Astrocyte of the hippocampus (primary cell): Measurements from ENCODE around the gene CRB2.

Experiments
- DNase-seq: peaks from one replicate; pipeline ENCODE4 v3.0.0; 2011; ENCODE audit warnings: low read depth, low spot score

Gene CRB2

DNA sequence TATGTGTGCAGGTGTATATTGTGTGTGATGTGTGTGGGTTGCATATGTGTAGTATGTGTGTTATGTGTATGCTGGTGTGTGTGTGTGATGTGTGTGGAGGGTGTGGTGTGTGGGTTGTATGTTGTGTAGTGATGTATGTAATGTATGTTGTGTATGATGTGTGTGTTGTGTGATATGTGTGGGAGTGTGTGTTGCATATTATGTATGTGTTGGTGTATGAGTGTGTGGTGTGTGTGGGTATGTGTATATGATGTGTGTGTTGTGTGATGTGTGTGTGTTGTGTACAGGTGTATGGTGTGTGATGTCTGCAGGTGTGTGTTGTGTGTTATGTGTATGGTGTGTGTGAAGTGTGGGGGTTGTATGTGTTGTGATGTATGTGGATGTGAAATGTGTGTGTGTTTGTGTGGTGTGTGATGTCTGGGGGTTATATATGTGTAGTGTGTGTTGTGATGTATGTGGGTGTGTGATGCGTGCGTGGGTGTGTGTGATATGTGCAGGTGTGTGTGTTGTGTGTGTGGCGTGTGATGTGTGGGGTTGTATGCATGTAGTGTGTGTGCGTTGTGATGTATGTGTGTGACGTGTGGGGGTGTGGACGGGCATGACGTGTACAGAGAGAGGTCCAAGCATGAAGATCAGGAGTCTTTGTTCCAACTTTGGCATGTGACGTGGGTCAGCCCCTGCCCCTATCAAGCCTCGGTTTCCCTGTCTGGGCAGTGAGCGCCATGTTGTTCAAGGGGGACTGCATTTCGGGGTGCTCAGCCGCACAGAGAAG is 8.5 kb upstream of the CRB2 start:
- no peak for DNase-seq

DNA sequence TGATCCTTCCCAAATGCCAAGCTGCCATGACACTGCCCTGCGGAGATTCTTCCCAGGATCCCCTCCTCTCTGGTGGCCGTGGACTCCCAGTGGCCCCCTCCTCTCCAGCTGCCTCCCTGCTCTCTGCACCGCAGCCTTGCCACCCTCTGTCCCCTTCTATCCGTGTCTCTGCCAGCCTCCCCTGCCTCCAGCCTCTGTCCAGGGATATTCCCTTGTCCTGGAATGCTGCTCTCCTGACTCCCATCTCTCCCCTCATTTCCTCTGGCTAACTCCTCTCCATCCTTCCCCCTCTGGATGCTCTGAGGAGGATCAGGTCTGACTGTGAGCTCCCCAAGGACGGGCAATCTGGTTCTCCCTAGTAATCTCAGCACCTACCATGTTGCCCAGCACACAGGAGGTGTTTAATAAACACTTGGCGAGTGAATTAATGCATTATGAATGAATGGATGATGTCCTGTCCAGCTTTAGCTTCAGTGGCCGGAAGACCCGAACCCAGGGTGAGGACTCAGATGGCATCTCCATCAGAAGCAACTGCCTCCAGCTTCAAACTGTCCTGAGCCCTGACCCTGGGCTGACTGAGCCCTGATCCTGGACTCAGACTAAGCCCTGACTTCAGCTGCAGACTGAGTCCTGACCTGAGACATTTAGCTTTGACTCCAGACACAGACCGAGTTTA is 7.5 kb upstream of the CRB2 start:
- no peak for DNase-seq

DNA sequence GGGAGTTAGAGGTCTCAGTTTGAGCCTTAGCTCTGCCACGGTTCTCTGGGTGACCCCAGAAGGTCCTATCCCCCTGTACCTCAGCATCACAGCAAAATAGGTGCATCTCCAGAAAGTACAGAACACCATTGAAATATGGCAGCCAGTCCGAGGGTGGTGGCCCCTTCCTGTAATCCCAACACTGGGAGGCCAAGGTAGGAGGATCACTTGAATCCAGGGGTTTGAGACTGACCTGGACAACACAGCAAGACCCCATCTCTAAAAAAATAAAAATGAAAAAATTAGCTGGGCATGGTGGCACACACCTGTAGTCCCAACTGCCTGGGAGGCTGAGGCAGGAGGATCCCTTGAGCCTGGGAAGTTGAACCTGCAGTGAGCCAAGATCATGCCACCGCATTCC is 7.0 kb upstream of the CRB2 start:
- DNase-seq = no peak

DNA sequence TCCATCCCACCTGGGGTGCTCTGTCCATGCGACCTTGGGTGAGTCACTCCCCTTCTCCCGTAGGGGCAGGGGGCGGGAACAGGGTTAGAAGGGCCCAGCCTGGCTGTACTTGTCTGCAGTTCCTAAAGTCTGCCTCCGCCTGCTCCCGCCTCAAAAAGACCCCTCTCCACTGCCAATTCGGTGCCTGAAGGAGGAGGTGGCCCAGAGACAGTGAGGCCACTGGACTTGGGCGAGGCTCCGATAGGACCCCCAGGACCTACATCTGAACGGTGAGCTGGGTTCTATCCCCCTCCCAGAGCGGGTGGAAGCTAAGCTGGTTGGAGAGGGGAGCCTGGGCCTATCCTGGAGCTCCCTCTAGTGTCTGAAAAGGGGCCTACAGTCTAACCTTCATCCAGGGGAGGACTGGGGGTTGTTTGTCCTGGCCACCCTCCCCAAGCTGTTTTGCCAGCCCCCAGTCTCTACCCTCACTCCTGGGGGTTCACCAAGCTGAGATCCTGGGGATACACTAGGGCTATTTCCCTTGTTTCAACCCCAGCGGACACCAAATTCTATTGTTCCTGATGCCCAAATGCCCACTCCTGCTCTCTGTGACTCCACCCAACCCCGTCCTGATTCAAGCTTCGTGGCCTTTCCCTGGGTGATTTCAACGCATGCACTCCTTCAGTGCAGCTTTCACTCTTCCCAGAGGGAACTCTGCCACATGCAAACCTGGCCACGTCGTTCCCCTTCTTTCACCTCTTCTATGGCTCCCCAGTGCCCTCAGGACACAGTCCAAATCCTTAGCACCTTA is 6.1 kb upstream of the CRB2 start:
- DNase-seq = peak; percentile 84

DNA sequence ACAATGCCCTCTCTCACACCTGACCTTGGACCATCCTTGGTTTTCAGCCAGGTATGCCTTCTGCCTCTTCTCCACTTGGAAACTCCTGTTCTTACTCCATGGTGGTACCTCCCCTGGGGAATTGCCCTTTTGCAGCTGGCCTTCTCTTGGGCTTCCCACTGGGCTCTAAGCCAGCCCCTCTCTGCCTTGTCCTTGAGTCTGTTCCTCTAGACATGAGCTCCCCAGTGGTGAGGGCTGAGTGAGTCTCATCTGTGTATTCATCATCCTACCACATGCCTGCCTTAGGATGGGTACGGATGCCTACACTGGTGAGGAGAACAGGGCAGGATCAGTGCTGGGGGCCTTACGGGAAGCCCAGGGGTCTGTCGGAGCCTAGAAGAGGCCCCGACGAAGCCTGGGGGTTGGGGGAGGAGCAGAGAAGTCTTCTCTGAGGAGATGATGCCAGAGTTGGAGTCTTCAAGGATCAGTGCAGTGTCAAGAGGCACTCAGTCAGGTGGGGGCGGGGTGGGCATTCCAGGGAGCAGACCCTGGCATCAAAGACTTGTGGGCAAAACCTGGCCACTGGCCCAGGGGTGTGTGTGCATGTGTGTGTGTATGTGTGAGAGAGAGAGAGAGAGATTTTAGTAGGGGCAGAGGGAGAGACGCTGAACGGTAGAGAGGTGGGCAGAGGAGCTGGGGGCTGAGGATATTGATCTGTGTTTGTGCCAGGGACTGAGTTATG is 5.2 kb upstream of the CRB2 start:
- peak; percentile 38 for DNase-seq

DNA sequence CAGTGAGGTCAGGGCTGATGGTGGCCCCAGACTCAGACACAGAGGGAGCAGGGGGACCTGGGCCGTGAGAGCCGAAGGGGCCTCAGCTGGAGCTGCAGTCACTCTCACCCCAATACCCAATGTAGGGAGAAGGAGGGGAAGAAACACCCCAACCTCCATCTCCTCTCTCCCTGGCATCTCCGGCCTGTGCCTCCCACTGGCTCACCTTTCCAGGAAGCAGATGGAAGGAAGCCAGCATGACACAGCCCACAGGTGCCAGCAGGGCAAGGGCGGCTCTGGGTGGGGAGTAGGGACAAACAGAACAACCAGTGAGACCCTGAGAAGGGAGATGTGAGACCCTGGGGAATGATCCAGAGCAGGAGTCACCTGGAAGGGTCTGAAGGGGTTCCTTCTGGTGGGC is 3.0 kb upstream of the CRB2 start:
- DNase-seq = no peak

DNA sequence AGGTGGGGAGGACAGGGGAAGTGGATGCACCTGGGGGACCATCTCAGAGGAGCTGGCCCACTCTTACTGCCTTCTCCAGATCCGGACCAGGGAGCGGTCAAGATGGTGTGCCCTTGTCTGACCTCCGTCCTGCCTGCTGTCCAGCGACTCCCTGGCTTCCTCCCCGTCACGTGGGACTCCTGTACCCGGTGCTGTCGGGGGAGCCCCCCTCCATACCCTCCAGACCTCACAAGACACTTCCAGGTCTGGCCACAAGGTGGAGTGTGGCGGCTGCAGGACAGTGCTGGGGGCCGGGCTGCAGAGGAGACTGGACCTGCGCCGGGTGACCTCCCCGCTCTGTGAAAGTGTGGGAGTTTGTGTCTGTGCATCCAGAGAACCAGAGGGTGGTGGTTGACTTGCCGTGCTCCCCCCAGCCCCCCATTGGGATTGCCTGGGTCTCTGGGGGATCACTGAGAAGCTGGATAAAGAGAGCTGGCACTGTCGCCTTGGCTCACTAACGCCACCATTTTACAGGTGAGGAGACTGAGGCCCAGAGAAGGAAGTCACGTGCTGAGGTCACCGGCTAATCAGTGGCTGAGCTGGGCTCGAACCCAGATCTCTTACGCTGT is 1.9 kb upstream of the CRB2 start:
- peak; percentile 84 for DNase-seq

DNA sequence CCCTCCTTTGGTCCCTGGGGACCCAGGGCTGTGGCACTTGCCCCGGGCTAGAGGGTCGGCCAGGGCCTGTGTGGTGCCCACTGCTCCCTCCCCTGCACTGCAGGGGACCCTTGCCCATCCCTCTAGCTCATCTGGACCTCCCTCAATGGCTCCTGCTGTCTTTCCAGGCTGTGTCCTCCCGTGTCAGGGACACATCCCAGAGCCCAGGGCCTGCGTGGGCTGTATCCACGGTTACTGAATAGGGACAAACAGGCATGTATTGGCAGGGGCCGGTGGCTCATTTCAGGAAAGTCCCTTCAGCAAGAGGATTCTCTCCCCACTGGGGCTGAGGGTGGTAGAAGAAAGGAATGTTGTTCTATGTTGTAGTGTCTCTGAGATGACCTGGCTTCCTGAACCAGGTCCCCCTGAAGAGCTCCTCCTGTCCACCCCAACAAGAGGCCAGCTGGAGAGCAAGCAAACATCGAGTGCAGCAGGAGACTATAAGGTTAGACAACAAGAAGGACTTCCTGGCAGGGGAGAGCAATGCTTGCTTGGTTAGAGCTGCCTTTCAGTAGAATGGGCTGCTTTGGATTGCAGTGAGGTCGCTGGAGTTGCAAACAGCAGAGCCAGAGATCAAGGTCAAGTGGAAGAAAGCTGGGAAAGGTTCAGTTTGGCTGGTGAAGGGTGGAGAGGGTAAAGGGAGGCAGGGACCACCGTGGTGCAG is 1.0 kb upstream of the CRB2 start:
- no peak for DNase-seq

DNA sequence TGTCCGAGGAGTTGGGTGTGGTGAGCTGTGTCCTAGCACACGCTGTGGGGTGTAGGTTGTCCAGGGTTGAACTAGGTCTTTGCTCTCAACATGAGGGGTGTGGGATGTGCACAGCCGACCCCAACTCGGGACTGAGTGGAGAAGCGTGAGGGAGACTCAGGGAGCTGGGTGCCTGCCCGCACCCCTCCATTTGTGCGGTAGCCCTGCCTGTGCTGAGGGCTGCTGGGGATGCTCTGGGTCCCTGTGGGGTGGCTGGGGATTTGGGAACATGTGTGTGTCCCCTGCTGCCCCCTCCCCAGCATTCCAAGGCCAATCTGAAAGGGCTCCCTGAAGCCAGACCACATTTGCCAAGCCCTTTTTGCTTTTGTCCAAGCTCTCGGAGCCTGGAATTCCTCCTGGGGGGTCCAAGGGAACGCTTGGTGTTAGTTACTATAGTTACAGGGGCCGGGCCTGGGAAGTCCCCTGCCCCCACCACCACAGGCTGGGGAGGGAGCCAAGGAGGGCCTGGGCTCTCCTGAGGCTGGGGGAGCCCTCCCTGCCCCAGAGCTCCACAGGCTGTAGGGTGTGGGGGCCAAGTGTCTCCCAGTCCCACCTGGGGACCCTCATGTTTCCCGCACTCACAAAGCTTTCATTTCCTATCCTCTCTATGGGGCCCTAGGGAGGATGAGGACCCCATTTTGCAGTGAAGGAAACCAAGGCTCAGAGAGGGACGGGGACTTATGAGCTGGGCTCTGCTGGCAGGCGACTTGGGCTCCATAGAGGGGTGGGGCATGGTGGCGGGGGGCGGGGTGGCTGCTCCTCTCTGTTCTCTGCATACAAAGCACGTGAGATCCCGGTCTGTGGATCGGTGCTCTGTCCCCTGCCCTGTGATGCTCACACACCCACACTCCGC is 1.1 kb downstream of the CRB2 start:
- DNase-seq = peak; percentile 83

DNA sequence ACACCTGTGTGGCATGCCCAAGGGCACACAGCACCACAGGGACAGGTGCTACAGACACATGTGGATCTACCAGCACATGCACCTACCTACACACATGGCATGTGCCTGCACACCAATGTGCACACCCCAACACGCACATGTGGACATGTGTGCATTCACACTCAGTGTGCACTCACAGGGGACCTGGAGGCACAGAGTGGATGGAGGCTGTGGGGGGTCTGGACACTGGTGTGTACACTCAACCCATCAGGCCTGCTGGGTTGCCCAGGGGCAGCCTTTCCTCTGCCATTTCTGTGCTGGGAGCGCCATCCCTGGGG is 1.7 kb downstream of the CRB2 start:
- no peak for DNase-seq

DNA sequence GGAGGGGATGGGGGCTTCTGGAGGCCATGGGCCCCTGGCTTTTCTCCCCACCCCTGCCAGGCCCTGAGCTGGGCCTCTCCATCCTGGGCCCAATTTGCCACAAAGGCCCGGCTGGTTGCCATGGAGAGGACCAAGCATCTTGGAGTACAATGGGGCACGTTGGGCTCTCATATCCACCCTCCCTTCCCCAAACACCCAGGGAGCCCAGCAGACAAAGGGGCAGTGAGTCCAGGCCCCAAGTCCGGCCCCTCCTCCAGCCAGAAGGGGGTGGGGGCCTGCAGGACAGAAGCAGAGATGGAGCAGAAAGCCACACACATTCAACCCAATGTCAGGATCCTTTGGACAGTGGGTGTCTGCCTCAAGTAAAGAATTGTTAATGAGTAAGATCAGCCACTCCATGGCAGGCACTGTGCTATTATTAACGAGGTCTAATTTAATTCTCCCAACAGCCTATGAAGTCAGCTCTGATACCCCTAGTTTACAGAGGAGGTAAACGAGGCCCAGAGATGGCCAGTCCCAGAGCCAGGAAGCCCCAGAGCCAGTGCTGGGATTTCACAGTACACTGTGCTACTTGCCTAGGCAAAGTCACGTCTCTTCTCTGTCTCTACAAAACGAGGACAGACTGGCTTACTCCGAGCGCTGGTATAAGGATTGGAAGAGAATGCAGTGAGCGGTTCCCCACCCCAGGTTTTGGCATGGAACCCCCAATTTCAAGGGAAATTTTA is 2.3 kb downstream of the CRB2 start:
- no peak for DNase-seq

DNA sequence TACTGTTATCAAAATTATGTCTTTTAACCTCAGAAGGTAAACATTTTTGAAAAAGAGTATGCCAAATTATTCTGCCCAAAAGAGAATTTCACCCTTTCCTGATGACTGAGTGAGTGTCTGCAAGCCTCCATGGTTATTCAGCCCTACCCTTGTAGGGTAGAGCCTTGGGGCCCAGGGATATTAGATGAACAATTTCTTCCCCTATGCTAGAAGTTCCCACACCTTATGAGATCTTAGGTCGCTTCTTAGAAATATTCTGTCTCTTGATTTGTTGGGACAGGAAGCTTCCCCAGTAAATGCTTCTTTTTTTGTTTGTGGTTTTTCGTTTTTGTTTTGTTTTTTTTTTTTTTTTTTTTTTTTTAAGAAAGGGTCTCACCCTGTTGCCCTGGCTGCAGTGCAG is 3.1 kb downstream of the CRB2 start:
- DNase-seq = no peak

DNA sequence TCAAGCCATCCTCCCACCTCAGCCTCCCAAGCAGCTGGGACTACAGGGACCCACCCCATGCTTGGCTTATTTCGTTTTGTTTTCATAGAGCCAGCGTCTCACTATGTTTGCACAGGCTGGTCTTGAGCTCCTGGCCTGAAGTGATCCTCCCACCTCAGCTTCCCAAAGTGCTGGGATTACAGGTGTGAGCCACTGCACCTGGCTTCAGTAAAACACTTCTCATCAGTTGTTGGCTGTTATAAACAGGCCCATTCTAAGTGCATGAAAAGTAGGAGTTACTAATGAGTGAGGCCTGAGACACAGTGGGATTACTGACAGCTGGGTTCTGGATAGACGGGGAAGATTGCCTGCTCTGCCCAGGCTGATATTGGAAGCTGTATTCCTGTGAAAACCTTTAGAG is 3.5 kb downstream of the CRB2 start:
- DNase-seq = no peak

DNA sequence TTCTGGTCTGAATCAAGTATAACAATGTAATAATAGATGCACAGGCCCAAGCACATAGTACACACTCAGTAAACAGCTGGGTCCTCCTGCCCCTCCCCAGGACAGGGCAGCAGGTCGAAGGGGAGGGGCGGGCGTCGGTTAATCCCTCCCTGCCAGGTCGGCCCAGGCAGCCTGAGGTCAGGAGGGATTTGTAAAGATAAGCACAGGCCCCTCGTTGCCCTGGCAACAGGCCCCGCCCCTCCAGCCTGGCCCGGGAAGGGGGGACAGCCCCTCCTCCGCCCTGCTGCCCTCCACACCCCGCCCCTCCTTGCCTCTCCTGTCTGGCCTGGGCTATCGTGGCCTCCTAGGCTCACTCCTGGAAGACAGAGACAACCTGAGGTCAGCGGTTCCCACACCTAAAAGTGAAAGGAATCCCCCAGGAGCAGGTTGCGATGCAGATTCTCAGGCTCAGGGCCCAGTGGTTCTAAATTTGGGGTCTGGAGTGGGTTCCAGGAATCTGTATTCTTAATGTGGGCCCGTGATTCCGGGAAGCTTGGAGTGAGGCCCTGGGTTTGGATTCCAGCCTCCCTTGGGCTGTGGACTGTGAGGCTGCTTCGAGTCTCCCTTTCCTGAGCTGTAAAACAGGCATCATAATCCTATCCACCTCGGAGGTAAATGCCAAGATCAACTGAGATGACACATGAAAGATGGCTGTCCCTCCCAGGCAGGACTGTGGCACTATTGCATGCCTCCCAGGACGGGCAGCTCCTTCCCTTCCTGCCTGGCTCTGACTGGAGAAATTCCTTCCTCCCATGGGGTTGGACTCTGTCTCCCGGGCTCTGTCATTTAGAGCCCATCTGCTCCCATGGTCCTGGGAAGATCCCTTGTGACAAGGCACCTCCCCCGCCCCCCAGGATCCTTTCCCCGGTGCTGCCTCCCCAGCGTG is 4.4 kb downstream of the CRB2 start:
- DNase-seq = peak; percentile 62

DNA sequence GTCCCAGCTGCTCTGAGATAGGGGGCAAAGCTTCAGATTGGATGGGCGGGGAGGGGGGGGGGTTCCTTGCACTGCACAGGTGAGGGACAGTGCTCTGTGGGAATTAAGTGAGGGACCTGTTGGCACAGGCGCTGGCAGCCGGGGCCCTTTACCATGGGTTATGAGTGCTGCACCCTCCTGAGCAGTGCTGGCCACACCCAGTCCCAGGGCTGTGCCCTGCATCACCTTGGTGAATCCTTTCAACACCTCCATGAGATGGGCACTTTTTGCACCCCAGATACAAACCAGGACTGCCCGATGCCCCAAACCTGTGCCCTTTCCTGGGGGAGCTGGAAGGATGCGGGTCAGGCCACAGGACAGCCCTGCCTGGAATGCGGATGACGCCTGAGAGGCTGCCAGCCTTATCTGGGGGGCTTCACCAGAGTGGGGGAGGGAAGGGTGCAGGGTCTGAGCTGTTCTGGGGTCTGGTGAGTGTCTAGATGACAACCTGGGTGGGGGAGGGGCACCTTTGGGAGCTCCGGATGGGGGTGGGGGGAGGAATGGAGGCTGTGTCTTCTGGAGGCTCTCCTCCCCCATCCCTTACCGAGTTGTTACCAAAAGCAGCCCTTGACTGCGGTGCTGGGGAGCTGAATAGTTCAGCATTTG is 5.2 kb downstream of the CRB2 start:
- no peak for DNase-seq

DNA sequence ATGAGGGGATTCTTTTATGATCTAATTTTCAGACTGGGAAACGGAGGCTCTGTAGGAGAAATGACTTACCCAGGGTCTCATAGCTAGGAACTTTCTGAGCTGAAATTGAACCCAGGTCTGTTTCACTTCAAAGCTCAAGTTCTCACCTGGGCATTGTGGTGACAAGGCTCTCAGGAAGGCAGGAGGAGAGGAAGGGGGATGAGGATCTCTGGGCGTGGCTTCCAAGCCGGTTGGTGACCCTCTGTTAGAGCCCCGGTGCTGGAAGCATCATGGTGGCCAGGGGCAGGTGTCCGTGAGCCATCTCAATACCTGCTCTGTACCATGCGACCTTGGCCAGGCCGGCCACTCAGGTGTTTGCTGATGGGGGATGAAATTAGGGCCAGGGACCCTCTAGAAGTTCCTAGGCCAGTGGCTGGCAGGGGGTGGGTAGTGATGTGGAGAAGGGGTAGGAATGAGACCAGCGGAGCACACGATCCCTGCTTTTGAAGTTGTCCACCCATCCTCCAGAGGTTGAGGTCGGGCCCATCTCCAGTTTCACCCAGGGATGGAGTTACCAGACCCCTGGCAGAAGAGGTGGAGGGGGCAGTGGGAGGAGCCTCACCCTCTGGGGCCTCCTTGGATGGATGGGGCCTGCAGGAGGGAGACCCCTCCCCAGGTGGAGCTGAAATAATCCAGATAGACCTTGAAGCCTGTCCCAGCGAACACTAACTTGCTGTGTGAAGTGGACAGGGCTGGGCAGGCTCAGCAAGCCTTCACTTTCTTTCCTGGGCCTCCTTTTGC is 5.9 kb downstream of the CRB2 start:
- DNase-seq = no peak

DNA sequence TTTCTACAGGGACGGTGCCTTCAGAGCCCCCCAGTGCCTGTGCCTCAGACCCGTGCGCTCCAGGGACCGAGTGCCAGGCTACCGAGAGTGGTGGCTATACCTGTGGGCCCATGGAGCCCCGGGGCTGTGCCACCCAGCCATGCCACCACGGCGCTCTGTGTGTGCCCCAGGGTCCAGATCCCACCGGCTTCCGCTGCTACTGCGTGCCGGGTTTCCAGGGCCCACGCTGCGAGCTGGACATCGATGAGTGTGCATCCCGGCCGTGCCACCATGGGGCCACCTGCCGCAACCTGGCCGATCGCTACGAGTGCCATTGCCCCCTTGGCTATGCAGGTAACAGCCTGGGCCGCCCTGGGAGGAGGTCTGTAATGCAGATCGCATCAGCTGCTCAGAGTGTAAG is 6.9 kb downstream of the CRB2 start:
- no peak for DNase-seq
